Measurements from ENCODE around the gene SNX5.

DNA sequence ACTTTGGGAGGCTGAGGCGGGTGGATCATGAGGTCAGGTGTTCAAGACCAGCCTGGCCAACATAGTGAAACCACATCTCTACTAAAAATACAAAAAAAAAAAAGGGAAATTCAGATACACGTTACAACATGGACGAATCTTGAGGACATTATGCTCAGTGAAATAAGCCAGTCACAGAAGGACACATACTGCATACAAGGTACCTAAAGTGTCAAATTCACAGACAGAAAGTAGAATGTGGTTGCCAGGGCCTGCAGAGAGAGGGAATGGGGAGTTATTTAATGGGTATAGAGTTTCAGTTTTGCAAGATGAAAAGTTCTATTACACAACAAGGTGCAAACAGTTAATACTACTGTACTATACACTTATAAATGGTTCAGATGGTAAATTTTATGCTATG is 75.1 kb downstream of the SNX5 start:
- TF ChIP-seq FOXA3 (CRISPR knock-in tag; IDR thresholded peaks at IDR 0.05) (no peak), POLR2AphosphoS5 (IDR thresholded peaks at IDR 0.05; ENCODE audit: low read depth, low read length) (no peak), GABPB1 (CRISPR knock-in tag; IDR thresholded peaks at IDR 0.05) (no peak), FOSL1 (CRISPR knock-in tag; IDR thresholded peaks at IDR 0.05; ENCODE audit: borderline replicate concordance) (no peak), ZFAT (CRISPR knock-in tag; conservative IDR thresholded peaks at IDR 0.05) (no peak)
